Measurements from ENCODE around the gene DGKZ.

The DGKZ gene

GRCh38 chr11:46391578-46392420 is 44.5 kb downstream of the DGKZ start, which contains the start of gene CHRM4:
Gene CHRM4 (minus strand): TSS chr11:46391776. CDS start chr11:46386557, 5,219 bp downstream.
- peak; percentile 79 for DNase-seq (ENCODE audit: low read depth, low spot score)

- peak; percentile 94 for DNase-seq (ENCODE audit: low read depth, low spot score)
Observed at GRCh38 chr11:46392421-46393230, 45.4 kb downstream of the DGKZ start.

DNA sequence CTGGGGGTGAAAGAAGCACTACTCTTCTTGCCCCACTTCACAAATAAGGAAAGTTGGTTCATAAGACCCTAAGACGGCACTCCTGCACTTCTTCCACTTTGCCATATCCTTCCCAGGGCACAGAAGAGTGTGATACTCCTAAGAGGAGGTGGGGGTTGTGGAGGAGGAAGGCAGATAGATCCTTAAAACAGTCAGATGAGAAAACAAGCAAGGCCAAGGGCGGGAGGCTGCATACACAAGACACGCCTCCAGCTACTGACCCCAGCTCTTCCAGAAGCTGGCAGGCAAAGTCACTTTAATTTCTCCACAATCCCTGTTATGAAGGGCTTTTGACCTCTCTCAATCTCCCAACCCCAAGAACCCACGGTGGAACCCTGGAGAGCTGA is 46.0 kb downstream of the DGKZ start:
- no peak for DNase-seq (ENCODE audit: low read depth, low spot score)

DNA sequence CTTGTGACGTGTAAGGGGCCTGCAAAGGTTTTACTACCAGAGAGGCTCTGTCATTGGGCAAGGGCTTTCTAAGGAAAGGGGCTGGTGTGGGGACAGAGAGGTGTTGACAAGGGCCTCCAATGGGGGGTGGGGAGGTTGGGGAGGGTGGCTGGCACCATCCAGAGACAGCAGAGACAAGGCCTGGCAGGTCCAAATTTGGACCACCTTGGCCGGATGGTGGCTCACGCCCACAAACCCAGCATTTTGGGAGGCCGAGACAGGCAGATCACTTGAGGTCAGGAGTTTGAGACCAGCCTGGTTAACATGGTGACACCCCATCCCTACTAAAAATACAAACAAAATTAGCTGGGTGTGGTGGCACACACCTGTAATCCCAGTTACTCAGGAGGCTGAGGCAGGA is 46.5 kb downstream of the DGKZ start:
- DNase-seq (ENCODE audit: low read depth, low spot score) = no peak

DNA sequence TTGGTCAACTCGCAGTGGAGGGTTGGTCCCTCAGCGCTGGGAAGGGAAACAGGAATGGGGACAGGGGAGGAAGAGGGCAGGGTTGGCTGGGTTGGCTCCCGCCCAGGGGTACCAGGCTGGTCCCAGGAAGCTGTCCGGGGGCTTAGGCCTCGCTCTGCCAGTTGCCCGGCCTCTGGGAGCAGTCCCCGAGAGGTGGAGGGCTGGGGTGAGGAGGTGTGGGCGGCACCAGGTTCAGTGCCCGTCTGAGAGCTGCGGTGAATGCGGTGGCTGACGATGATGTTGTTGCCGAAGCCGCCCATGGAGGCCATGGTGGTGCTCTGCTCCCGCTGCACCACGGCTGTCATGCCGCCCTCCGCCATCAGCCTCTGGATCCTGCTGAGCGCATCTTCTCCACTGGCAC is 50.3 kb downstream of the DGKZ start:
- DNase-seq (ENCODE audit: low read depth, low spot score) = no peak

GRCh38 chr11:46402957-46403902 is 56.0 kb downstream of the DGKZ start:
- no peak for DNase-seq (ENCODE audit: low read depth, low spot score)

DNA sequence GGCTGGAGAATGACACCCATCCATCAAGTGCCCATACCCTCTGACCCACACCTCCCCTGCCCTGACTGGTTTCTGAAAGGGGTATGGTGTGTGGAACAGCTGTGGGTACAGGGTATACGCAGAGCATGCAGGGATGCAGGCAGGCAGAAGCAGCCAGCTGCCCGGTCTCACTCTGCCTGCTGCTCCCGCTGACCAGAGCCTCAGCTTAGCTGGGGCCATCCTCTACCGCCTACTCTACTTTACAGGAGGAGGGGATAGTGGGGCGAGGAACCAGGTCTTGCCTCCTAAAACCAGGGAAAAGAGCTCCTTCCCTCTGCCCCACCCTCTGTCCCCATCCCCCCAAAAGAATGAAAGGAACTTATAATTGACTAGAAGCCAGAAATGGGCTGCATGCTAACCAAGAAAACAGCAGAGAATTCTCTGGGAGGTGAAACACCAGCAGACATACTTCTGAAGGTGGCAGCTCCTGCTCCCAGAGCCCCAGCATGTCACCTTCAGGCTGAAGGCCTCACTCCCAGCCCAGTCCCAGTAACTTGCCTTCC is 57.3 kb downstream of the DGKZ start:
- peak; percentile 57 for DNase-seq (ENCODE audit: low read depth, low spot score)

GRCh38 chr11:46407635-46408034 is 60.4 kb downstream of the DGKZ start:
- DNase-seq (ENCODE audit: low read depth, low spot score) = no peak

GRCh38 chr11:46408407-46408986 is 61.2 kb downstream of the DGKZ start:
- DNase-seq (ENCODE audit: low read depth, low spot score) = no peak

DNA sequence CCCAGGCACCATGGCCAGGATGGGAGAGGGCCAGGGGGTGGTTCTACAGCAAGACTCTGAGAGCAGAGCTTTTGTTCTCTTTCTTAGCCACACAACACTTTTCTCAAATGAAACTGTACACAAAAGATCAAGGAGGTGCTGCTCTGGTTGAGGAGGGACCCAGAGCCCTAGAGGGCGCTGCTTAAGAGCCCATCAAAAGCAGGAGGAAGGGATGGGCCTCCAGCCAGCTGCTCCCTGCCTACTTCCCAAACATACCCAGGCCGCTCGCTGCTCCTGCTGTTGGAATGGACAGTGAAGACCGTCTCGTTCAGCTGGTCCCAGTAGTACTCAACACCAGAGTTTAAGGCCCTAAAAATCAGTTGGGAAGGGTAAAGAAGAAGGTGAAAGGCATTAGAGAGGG is 62.8 kb downstream of the DGKZ start:
- peak; percentile 28 for DNase-seq (ENCODE audit: low read depth, low spot score)

DNA sequence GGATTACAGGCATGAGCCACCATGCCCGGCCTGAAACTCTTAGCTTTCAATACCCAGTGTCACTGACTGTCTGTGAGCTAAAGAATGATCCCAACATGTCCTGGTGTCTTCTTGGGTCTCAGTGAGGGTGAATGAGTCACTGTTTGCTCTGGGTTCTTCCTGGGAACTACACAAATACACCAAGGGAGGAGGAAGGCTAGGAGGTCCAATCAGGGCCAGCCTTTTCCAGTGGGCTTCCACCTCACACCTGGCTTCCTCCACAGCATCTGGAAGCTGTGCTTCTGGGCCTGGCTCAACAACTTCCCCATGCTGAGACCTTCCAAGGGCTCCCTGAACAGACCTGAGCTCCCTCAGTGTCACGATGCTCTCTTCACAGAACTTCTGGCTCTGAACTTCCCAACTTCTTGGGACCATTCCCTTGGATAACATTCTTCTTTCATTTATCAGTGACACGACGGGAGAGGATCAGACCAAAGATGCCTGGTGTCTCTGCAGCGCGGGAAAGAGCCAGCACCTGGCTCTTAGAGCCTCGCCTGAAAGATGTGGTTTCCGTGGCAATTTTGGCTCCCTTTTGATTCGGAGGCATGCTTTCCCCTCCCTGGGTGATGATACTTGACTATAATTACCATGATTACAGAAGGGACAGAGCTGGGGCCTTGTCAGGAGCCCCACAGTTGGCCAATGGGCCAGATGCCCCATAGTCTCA is 66.7 kb downstream of the DGKZ start:
- no peak for DNase-seq (ENCODE audit: low read depth, low spot score)

- DNase-seq (ENCODE audit: low read depth, low spot score) = no peak
Observed at GRCh38 chr11:46414466-46414796, 67.2 kb downstream of the DGKZ start.

DNA sequence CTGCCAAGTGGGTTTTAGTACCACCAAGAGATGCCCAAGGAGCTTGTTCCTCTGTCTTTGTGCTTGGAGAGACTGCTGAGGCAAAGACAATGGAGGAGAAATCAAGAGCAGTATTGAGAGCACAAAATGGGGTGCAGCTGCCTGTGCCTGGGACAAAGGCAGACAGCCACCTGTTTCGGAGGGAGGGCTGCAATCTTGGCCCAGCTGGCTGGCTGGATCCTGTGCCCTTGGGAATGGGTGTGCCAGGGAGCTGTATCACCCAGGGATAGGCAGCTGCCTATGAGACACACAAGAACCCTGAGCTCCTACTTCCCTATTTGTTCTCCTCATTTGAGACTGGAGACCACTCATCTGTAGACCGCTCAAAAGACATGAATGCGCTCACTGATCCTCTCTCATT is 67.6 kb downstream of the DGKZ start:
- DNase-seq (ENCODE audit: low read depth, low spot score) = no peak

DNA sequence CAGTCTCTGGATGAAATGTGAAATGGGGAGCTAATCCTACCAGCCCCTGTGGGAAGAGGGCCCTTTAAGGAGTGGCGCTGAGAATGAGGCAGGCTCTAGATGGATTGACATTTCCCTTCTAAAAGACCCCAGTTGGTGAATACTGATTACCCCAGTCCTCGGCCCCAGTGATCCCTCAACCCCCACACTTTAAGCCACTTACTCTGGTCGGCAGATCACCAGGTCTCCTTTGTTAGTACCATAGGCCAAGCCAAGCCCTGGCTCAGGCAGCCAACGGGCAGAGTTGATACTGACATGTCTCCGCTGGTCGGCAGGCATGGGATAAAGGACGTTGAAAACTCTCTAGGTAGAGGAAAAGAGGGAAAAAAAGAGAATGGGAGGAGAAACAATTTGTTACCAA is 70.4 kb downstream of the DGKZ start:
- no peak for DNase-seq (ENCODE audit: low read depth, low spot score)

- DNase-seq (ENCODE audit: low read depth, low spot score) = no peak
Observed at GRCh38 chr11:46418751-46419150, 71.5 kb downstream of the DGKZ start.

DNA sequence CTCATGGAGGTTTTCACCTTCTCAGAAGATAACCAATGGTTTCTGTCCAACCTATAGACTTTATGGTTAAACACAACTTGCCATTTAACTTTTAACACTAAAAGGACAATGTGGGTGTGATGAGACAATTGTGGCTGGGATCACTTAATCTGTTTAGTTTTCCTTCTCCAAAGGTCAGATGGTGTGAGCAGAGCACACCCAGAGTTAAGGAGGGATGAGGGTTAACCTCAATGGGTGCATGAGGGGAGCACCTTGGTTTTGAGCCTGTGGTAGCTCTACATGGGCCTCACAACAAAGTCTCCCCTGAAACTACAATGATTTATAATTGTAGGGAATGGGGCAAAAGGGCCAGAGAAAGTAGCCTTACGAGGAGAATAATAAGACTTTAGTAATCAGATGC is 73.2 kb downstream of the DGKZ start:
- no peak for DNase-seq (ENCODE audit: low read depth, low spot score)

GRCh38 chr11:46421257-46421880 is 74.1 kb downstream of the DGKZ start:
- DNase-seq (ENCODE audit: low read depth, low spot score) = peak; percentile 40

DNA sequence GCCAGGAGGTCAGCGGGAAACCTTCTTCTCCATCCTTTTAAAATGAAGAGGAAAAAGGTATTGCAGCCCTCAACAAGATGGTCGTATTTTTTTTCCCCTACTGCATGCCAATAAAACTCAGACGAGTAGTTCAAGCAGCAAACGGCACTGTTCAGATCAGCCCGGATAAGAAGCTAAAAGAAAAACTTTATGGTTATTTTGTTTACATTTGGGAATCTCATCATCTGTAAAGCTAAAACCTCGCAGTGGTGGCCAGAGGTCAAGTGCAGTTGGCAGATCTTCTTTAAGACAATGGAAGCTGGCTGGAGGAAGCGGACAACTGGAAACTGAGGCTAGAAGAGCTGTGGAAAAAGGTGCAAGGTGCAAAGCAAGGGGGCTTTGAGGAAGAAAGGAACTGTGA is 75.3 kb downstream of the DGKZ start:
- no peak for DNase-seq (ENCODE audit: low read depth, low spot score)

DNA sequence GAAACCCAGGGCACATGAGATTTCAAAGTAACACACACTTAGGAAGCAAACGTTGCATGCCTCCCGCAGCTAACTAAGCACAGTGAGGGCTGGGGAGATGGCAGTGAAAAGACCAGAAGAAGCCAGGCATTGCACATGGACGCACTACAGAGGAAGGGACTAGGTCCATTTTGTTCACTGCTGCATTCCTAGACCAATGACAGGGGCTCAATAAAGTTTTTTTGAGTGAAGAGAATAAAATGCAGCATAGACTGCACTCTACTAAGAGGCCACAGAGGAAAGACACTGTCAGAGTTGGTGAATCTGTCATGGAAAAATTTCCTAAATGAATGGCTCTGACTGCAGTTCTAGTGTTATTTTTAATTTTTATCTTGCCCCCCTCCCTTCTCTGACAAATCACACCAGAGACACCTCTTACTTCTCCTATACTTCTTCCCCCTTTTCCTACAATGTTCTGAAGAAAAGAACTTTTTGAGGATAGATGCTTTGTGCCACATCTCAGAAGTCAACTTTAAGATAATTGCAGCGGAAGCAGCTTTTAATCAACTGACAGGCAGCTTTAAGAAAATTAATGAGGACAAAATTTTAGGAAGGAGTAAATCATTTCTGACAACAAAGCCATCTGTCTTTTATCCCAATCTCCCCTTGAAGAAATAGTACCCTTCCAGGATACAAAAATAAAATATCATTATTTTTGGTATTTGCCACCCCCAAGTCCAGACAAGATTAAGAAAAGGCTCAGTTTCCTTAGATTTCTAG is 79.1 kb downstream of the DGKZ start:
- DNase-seq (ENCODE audit: low read depth, low spot score) = no peak
